A204.1 (cell line): ENCODE measurements around the gene PLA2G2C.

ENCODE experiments used
- FAIRE-seq: peaks from 2 replicates; lab custom pipeline; 2012; peaks lifted over from hg19 to GRCh38; lab: Jason Lieb, UNC

The PLA2G2C gene

GRCh38 chr1:20183616-20184271, 2.6 kb downstream of the PLA2G2C start:
- FAIRE-seq = no peak

GRCh38 chr1:20183035-20183434, 3.3 kb downstream of the PLA2G2C start:
- no peak for FAIRE-seq

- no peak for FAIRE-seq
Measured at GRCh38 chr1:20182415-20182814, 3.9 kb downstream of the PLA2G2C start.

GRCh38 chr1:20180844-20181207, 5.5 kb downstream of the PLA2G2C start:
- no peak for FAIRE-seq

GRCh38 chr1:20180129-20180843, 6.0 kb downstream of the PLA2G2C start:
- FAIRE-seq = no peak

GRCh38 chr1:20179371-20180128, 6.8 kb downstream of the PLA2G2C start:
- no peak for FAIRE-seq

GRCh38 chr1:20178634-20179370, 7.5 kb downstream of the PLA2G2C start:
- no peak for FAIRE-seq

GRCh38 chr1:20174937-20175666, 11.2 kb downstream of the PLA2G2C start:
- FAIRE-seq = no peak

GRCh38 chr1:20172033-20172590, 14.2 kb downstream of the PLA2G2C start:
- no peak for FAIRE-seq

GRCh38 chr1:20169932-20170331, 16.4 kb downstream of the PLA2G2C start:
- no peak for FAIRE-seq

GRCh38 chr1:20168564-20169491, 17.5 kb downstream of the PLA2G2C start:
- FAIRE-seq = no peak

- FAIRE-seq = no peak
Measured at GRCh38 chr1:20167126-20167525, 19.2 kb downstream of the PLA2G2C start.

GRCh38 chr1:20166051-20166450, 20.3 kb downstream of the PLA2G2C start:
- FAIRE-seq = no peak

- no peak for FAIRE-seq
Measured at GRCh38 chr1:20165522-20165951, 20.8 kb downstream of the PLA2G2C start.

GRCh38 chr1:20164694-20165202, 21.6 kb downstream of the PLA2G2C start:
- FAIRE-seq = no peak

GRCh38 chr1:20160034-20160433, 26.3 kb downstream of the PLA2G2C start:
- no peak for FAIRE-seq

- no peak for FAIRE-seq
Measured at GRCh38 chr1:20158358-20159070, 27.8 kb downstream of the PLA2G2C start.

GRCh38 chr1:20154301-20154831, 32.0 kb downstream of the PLA2G2C start:
- FAIRE-seq = no peak

- no peak for FAIRE-seq
Measured at GRCh38 chr1:20153000-20153418, 33.3 kb downstream of the PLA2G2C start.
